Measurements from ENCODE around the gene SLC35A3. TPM values are rescaled to one million over a fixed set of nuclear protein-coding genes. Genes with fewer than 3 reads are reported as not detected.

Gene SLC35A3
- total and polyA plus RNA-seq, 2 donors: 13.7 to 68.7 TPM

DNA sequence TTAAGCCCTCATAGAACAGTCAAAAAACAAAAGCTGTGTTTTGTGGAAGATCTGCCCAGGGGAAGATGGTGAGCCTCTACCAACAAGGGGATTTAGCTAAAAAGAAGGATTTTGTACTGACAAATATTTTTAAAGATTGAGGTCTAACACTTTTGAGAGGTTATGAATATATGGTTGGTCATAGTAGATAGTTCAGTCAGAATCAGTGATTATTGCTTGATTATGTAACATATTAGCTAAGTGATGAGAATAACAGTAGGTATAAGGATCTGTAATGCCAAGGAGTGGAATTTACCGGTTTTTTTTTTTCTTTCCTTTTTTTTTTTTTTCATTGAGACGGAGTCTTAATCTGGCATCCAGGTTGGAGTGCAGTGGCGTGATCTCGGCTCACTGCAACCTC, 83.9 kb downstream of the SLC35A3 start:
- DNase-seq (ENCODE audit: extremely low spot score): no peak
- Histone ChIP-seq H3K36me3 (ENCODE audit: insufficient read depth) (peaks cover 2% of the 10 kb centered on the region), H3K27ac (ENCODE audit: low read depth) (no peak overlapping the region), H3K4me1 (ENCODE audit: insufficient read depth) (peaks cover 1% of the 10 kb centered on the region), H3K4me3 (ENCODE audit: low read depth, low read length) (no peak overlapping the region)
- 95% methylated on average over 4 of the region's 4 CpGs for WGBS

DNA sequence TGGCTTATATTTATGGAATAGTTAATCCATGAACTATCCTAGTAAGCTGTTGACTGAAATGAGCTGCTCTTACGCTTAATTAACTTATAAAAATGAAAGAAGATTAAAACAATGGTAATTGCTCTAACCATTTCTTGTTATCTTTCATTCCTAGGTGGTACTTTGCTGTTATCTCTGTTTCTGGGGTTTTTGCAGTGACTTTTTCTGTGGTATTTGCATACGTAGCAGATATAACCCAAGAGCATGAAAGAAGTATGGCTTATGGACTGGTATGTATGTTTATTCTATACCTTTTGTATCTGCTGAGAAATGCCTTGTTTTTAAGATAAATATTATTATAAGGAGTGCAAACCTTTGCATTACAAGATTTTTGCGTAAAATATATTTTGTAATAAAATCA, 91.9 kb downstream of the SLC35A3 start:
- Histone ChIP-seq H3K36me3 (ENCODE audit: insufficient read depth) (peaks cover 4% of the 10 kb centered on the region), H3K4me3 (ENCODE audit: low read depth, low read length) (no peak overlapping the region), H3K4me1 (ENCODE audit: insufficient read depth) (no peaks in the 10 kb centered on the region), H3K27ac (ENCODE audit: low read depth) (peak overlapping the region; percentile 23)
- no peak for DNase-seq (ENCODE audit: extremely low spot score)
- WGBS: 95% methylated on average over 3 of the region's 3 CpGs

DNA sequence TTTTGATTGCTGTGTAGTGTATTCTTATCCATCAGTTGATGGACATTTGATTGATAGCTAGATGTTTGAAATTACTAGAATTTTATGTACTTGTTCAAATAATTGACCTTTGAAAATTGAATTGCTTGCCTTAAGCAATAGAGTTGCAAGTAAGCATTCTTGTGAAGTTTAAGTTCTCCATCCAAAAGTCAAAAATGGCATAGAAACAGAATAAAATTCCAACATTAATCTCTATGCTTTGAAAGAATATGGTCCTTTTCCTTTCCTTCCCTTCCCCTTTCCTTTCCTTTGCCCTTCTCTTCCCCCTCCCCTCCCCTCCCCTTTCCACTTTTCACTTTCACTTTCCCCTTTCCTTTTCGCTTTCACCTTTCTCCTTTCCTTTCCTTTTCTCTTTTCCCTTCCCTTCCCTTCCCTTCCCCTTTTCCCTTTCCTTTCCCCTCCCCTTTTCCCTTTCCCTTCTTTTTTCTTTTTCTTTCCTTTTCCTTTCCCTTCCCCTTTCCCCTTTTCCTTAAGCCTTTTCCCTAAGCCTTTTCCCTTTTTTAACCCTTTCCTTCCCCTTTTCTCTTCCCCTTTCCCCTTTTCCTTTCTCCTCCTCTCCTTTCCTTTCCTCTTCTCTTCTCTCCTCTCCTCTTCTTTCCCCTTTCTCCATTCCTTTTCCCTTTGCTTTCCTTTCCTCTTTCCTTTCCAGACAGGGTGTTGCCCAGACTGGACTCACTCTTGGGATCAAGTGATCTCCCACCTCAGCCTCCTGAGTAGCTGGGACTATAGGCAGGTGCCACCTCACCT, 95.6 kb downstream of the SLC35A3 start:
- WGBS: 93% methylated on average over 1 of the region's 1 CpG
- Histone ChIP-seq H3K27ac (ENCODE audit: low read depth) (no peak overlapping the region), H3K4me3 (ENCODE audit: low read depth, low read length) (no peak overlapping the region), H3K36me3 (ENCODE audit: insufficient read depth) (peaks cover 6% of the 10 kb centered on the region), H3K4me1 (ENCODE audit: insufficient read depth) (no peaks in the 10 kb centered on the region)
- DNase-seq (ENCODE audit: extremely low spot score): no peak

DNA sequence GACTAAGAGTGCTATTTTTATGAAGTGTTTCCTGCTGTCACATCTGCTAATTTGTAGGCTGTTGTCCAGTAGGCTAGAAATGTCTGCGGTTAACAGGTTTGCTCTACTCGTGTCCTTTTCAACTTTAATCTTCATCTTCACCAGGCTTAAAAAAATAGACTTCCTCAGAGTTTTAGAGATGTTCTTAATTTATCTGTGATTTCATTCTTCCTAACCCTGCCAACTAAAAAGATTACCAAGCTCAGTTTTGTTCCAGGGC, 96.1 kb downstream of the SLC35A3 start:
- no peak for DNase-seq (ENCODE audit: extremely low spot score)
- no peak overlapping the region for H3K27ac ChIP-seq (ENCODE audit: low read depth)
- WGBS: 80% methylated on average over 2 of the region's 2 CpGs
- H3K4me3 ChIP-seq (ENCODE audit: low read depth, low read length): no peak overlapping the region
- peaks cover 6% of the 10 kb centered on the region for H3K36me3 ChIP-seq (ENCODE audit: insufficient read depth)
- H3K4me1 ChIP-seq (ENCODE audit: insufficient read depth): no peaks in the 10 kb centered on the region

DNA sequence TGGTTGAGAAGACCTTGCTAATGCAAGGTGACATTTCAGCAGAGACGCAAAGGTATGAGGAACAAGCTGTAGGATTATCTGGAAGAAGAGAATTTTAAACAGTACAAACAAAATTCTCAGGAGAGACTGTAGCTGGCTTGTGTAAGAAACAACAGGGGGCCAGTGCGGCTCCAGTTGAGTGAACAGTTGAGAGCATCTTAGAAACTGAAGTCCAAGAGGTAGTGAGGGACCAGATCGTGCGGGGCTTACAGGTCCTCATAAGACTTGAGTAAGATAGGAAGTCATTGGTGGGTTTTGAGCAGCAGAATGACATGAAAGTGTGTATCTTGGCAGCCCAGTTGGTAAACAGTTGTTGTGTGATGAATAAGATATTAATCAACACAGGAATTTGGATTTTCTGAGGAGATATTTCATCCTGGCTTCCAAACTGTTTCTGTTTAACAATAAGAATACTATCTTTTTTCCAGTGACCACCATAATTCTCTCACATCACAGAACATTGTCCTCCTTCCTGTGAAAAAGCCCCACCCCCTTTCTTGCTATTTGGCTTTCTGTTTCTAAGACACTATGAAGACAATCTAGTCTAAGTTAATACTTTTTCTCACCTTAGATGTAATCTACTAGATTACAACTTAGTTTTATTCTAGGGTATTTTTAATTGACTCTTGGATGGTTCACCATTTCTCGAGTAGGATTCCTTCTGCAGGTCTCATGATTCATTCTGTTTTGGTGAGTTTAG, 100.6 kb downstream of the SLC35A3 start:
- no peak overlapping the region for H3K4me3 ChIP-seq (ENCODE audit: low read depth, low read length)
- no peaks in the 10 kb centered on the region for H3K4me1 ChIP-seq (ENCODE audit: insufficient read depth)
- no peak for DNase-seq (ENCODE audit: extremely low spot score)
- 96% methylated on average over 5 of the region's 5 CpGs for WGBS
- no peak overlapping the region for H3K27ac ChIP-seq (ENCODE audit: low read depth)
- H3K36me3 ChIP-seq (ENCODE audit: insufficient read depth): peaks cover 6% of the 10 kb centered on the region

DNA sequence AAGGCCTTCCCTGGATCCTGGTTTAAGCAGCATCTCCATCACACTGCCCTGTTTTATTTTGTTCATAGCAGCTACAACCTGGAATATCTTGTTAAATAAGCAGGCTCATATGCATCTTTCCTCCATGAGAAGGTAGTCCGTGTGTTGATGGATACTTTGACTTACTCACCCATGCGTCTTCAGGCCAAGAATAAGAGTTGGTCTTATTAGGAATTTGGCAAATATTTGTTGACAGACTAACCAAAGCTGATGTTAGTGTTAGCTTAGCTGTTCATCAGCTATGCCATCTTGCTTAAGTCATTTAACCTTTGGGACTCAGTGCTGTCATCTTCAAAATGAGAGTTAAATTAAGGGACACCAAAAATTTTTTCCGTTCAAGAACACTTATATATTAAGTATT, 103.7 kb downstream of the SLC35A3 start:
- H3K27ac ChIP-seq (ENCODE audit: low read depth): no peak overlapping the region
- DNase-seq (ENCODE audit: extremely low spot score): no peak
- no peak overlapping the region for H3K4me3 ChIP-seq (ENCODE audit: low read depth, low read length)
- WGBS: 94% methylated on average over 3 of the region's 3 CpGs
- H3K4me1 ChIP-seq (ENCODE audit: insufficient read depth): peaks cover 2% of the 10 kb centered on the region
- H3K36me3 ChIP-seq (ENCODE audit: insufficient read depth): peaks cover 2% of the 10 kb centered on the region

DNA sequence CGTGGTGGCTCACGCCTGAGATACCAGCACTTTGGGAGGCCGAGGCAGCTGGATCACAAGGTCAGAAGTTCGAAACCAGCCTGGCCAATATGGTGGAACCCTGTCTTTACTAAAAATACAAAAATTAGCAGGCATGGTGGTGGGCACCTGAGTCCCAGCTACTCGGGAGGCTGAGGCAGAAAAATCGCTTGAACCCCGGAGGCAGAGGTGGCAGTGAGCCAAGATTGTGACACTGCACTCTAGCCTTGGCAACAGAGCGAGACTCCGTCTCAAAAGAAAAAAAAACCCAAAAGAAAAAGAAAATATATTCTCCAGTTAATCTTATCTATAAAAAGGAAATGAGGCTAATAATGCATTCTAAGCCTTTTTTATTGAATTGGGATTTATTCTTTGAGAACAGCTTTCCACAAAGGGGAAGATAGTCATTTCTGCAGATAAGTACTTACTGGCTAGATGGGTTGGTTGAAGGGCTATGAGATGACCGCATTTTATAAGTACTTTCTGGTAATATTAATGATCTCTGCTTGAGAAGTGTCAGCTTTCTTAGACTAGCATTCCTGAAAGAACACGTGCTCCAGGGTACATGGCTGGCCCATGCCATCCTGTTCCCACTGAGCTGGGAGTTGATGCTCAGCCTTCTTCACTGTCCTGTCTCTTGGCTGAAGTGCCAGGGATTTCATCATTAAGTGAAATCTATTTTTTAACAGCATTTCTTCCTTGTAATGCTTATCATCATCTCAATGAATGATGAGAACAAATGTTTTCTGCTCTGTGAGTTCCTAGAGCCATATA, 105.0 kb downstream of the SLC35A3 start:
- Histone ChIP-seq H3K27ac (ENCODE audit: low read depth) (no peak overlapping the region), H3K4me3 (ENCODE audit: low read depth, low read length) (no peak overlapping the region), H3K36me3 (ENCODE audit: insufficient read depth) (peaks cover 2% of the 10 kb centered on the region), H3K4me1 (ENCODE audit: insufficient read depth) (peaks cover 2% of the 10 kb centered on the region)
- 74% methylated on average over 11 of the region's 11 CpGs for WGBS
- DNase-seq (ENCODE audit: extremely low spot score): no peak

DNA sequence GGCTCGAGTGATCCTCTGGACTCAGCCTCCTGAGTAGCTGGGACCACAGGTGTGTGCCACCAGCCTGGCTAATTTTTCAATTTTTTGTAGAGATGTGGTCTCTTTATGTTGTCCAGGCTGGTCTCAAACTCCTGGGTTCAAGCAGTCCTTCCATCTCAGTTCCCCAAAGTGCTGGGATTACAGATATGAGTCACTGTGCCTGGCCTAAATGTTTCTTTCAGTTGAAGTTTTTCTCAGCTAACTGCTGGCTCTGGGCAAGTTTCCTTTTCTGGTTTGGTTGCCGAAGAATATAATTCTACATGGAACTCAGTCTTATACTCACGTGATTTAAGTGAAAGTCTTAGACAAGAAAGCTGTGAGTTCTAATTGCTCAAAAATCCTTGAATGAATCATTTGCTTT, 106.0 kb downstream of the SLC35A3 start:
- 79% methylated on average over 3 of the region's 3 CpGs for WGBS
- H3K4me1 ChIP-seq (ENCODE audit: insufficient read depth): peaks cover 2% of the 10 kb centered on the region
- DNase-seq (ENCODE audit: extremely low spot score): no peak
- peak overlapping the region; percentile 23 for H3K27ac ChIP-seq (ENCODE audit: low read depth)
- no peak overlapping the region for H3K4me3 ChIP-seq (ENCODE audit: low read depth, low read length)
- peaks cover 5% of the 10 kb centered on the region for H3K36me3 ChIP-seq (ENCODE audit: insufficient read depth)

DNA sequence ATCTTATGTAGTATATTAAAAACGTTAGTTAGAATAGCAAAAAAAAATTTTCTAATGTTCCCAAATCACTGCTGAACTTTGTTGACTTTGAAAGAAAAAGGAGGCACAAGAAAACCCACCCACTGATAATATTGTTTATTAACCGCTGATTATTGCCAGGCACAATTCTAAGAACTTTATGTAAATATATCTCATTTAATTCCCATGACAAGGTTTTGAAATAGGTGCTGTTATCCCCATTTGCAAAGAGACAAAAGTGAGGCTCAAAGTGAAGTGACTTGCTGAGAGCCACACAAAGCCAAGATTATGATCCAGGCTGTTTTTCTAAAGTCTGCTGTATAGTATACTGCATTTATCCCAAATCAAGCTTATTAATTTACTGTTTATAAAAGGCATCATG, 106.5 kb downstream of the SLC35A3 start:
- WGBS: 67% methylated on average over 2 of the region's 2 CpGs
- peaks cover 2% of the 10 kb centered on the region for H3K4me1 ChIP-seq (ENCODE audit: insufficient read depth)
- no peak overlapping the region for H3K27ac ChIP-seq (ENCODE audit: low read depth)
- no peak overlapping the region for H3K4me3 ChIP-seq (ENCODE audit: low read depth, low read length)
- peaks cover 5% of the 10 kb centered on the region for H3K36me3 ChIP-seq (ENCODE audit: insufficient read depth)
- no peak for DNase-seq (ENCODE audit: extremely low spot score)

DNA sequence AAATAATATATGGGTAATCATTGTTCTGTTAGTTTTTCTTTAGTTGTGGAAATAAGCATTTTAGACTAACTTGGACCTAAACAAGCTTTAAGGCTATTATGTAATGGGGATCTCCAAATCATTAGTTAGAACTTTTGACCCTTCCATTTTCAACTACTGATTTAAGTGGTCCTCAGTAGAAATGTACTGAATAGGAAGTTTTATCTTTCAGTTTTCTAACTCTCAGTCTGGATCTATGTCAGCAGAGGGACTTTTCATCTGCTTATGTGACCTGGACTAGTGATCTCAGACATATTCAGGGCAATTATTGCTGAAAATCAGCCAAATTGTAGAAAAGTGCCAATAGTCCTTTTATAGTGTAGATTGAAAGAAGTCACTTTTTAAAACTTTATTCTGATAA, 106.9 kb downstream of the SLC35A3 start:
- no peak for DNase-seq (ENCODE audit: extremely low spot score)
- no peak overlapping the region for H3K27ac ChIP-seq (ENCODE audit: low read depth)
- peaks cover 5% of the 10 kb centered on the region for H3K36me3 ChIP-seq (ENCODE audit: insufficient read depth)
- peaks cover 2% of the 10 kb centered on the region for H3K4me1 ChIP-seq (ENCODE audit: insufficient read depth)
- H3K4me3 ChIP-seq (ENCODE audit: low read depth, low read length): no peak overlapping the region

DNA sequence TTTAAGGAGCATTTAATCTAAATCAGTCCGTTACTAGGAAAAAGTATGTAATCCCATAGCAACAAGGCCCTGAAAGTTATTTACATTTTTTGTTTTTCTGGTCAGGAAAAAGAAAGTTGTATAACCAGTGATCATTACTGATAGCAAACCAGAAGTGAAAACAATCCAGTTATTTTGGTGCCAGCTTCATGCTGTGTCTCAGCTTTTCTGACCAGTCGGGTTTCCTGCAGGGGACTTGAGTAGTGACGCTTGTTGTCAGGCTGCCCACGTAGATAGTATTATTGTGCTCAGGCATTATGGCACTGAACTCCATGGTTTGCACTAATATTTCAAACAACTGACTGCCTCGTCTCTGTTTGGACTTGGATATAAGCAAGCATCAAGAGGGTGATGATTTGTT, 107.7 kb downstream of the SLC35A3 start:
- H3K4me3 ChIP-seq (ENCODE audit: low read depth, low read length): no peak overlapping the region
- no peak overlapping the region for H3K27ac ChIP-seq (ENCODE audit: low read depth)
- H3K4me1 ChIP-seq (ENCODE audit: insufficient read depth): peaks cover 2% of the 10 kb centered on the region
- DNase-seq (ENCODE audit: extremely low spot score): no peak
- H3K36me3 ChIP-seq (ENCODE audit: insufficient read depth): peaks cover 5% of the 10 kb centered on the region
- WGBS: 68% methylated on average over 5 of the region's 5 CpGs

DNA sequence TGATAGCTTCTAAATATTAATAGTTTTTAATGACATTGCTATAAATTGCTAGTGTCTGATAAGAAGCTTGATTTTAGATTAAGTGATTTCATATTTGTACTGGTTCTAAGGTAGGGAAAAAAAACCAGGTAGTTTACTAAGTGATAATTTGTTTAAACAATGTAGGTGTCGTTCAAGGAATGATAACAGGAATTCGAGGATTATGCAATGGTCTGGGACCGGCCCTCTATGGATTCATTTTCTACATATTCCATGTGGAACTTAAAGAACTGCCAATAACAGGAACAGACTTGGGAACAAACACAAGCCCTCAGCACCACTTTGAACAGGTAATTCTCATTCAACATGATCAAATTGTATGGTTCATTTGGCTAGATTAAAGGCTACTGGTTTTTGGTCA, 110.5 kb downstream of the SLC35A3 start:
- no peak overlapping the region for H3K4me3 ChIP-seq (ENCODE audit: low read depth, low read length)
- H3K36me3 ChIP-seq (ENCODE audit: insufficient read depth): peaks cover 5% of the 10 kb centered on the region
- no peak for DNase-seq (ENCODE audit: extremely low spot score)
- peaks cover 2% of the 10 kb centered on the region for H3K4me1 ChIP-seq (ENCODE audit: insufficient read depth)
- H3K27ac ChIP-seq (ENCODE audit: low read depth): no peak overlapping the region
- 88% methylated on average over 3 of the region's 3 CpGs for WGBS
